GM23338 (cell line): ENCODE data around the gene CCDC63. TPM values are rescaled to one million over a fixed set of nuclear protein-coding genes. Genes with fewer than 3 reads are reported as not detected.

Source experiments
- ATAC-seq: fragments of 200-7000 bp; cut with Tn5 transposase; 3 replicates; pipeline ENCODE4 v1.9.1; 2020
- DNase-seq: peaks from one replicate; pipeline ENCODE4 v3.0.0-alpha.2; 2015; ENCODE audit warnings: low spot score
- H2AFZ ChIP-seq: fragments of 200-600 bp; sonication (generic); 2 replicates; pipeline ENCODE4 v1.8.0; 2016; ENCODE audit warnings: antibody characterized with exemption, mild to moderate bottlenecking, moderate library complexity
- H3F3A ChIP-seq: fragments of 200-600 bp; sonication (generic); replicated peaks from 2 replicates; pipeline ENCODE4 v1.8.0; 2017; ENCODE audit warnings: antibody characterized with exemption, mixed run types, low read depth
- H3K27ac ChIP-seq: fragments of 200-600 bp; sonication (generic); 2 replicates; pipeline ENCODE4 v1.6.1; 2016; ENCODE audit warnings: low read depth
- H3K27me3 ChIP-seq: fragments of 200-600 bp; sonication (generic); 2 replicates; pipeline ENCODE4 v1.8.0; 2016; ENCODE audit warnings: mild to moderate bottlenecking, mixed run types, moderate library complexity; ENCODE audit not compliant: insufficient read depth
- H3K36me3 ChIP-seq: fragments of 200-600 bp; sonication (generic); 2 replicates; pipeline ENCODE4 v1.8.0; 2016; ENCODE audit warnings: mild to moderate bottlenecking; ENCODE audit not compliant: insufficient read depth
- H3K4me1 ChIP-seq: fragments of 200-600 bp; sonication (generic); 2 replicates; pipeline ENCODE4 v1.8.0; 2016; ENCODE audit warnings: mild to moderate bottlenecking, moderate library complexity; ENCODE audit not compliant: insufficient read depth
- H3K4me2 ChIP-seq: fragments of 200-600 bp; sonication (generic); 2 replicates; pipeline ENCODE4 v1.7.1; 2017; ENCODE audit warnings: mixed run types
- H3K4me3 ChIP-seq: fragments of 200-600 bp; sonication (generic); 2 replicates; pipeline ENCODE4 v1.6.1; 2016; ENCODE audit warnings: mixed run types
- H3K79me2 ChIP-seq: fragments of 200-600 bp; sonication (generic); replicated peaks from 2 replicates; pipeline ENCODE4 v1.8.0; 2017; ENCODE audit warnings: mild to moderate bottlenecking; ENCODE audit not compliant: insufficient read depth
- H3K9me2 ChIP-seq: fragments of 200-600 bp; sonication (generic); 2 replicates; pipeline ENCODE4 v1.8.0; 2017; ENCODE audit not compliant: insufficient read depth
- H4K20me1 ChIP-seq: fragments of 200-600 bp; sonication (generic); replicated peaks from 2 replicates; pipeline ENCODE4 v1.8.0; 2017; ENCODE audit warnings: mild to moderate bottlenecking; ENCODE audit not compliant: insufficient read depth
- H3K27ac Mint-ChIP-seq: 2 replicates; pipeline ENCODE4 v1.8.0; 2020; ENCODE audit warnings: inconsistent platforms, mild to moderate bottlenecking, moderate library complexity, mixed read lengths
- H3K27me3 Mint-ChIP-seq: 3 replicates; pipeline ENCODE4 v1.8.0; 2022; ENCODE audit warnings: low read depth, mild to moderate bottlenecking, moderate library complexity, mixed read lengths, inconsistent platforms; ENCODE audit not compliant: insufficient read depth, poor library complexity
- H3K36me3 Mint-ChIP-seq: 3 replicates; pipeline ENCODE4 v1.8.0; 2021; ENCODE audit warnings: low read depth, mild to moderate bottlenecking, inconsistent platforms, moderate library complexity, mixed read lengths
- H3K4me1 Mint-ChIP-seq: 3 replicates; pipeline ENCODE4 v1.8.0; 2020; ENCODE audit warnings: mild to moderate bottlenecking, inconsistent platforms, mixed read lengths
- H3K4me3 Mint-ChIP-seq: 3 replicates; pipeline ENCODE4 v1.8.0; 2021; ENCODE audit warnings: moderate library complexity, mild to moderate bottlenecking, inconsistent platforms, mixed read lengths
- H3K9me3 Mint-ChIP-seq: 3 replicates; pipeline ENCODE4 v1.8.0; 2020; ENCODE audit warnings: moderate library complexity, mild to moderate bottlenecking, inconsistent platforms, mixed read lengths
- EZH2 ChIP-seq: fragments of 200-600 bp; sonication (generic); IDR thresholded peaks from one replicate; pipeline ENCODE4 v1.8.0; 2017; ENCODE audit warnings: antibody characterized with exemption, mild to moderate bottlenecking, low read depth; ENCODE audit not compliant: unreplicated experiment
- EZH2phosphoT487 ChIP-seq: fragments of 200-600 bp; sonication (generic); IDR thresholded peaks from one replicate; pipeline ENCODE4 v1.8.1; 2018; ENCODE audit warnings: antibody characterized with exemption; ENCODE audit not compliant: unreplicated experiment
- JUNB ChIP-seq: IDR thresholded peaks from one replicate; pipeline ENCODE4 v1.6.1; 2016; ENCODE audit warnings: antibody characterized with exemption; ENCODE audit not compliant: unreplicated experiment
- POLR2AphosphoS5 ChIP-seq: IDR thresholded peaks from 2 replicates; pipeline ENCODE4 v1.6.1; 2016; ENCODE audit warnings: antibody characterized with exemption, low read depth
- STAT1 ChIP-seq: IDR thresholded peaks from one replicate; pipeline ENCODE4 v1.6.1; 2016; ENCODE audit warnings: antibody characterized with exemption; ENCODE audit not compliant: unreplicated experiment
- ZNF462 ChIP-seq: fragments of 250-450 bp; sonication (Bioruptor Pico); IDR thresholded peaks from 2 replicates; pipeline ENCODE4 v1.5.0; 2020; ENCODE audit warnings: mild to moderate bottlenecking, moderate library complexity
- polyA plus RNA-seq: library from polyadenylated mRNA; unstranded; fragments of >200 nt; fragmentation: Nextera tagmentation; extraction: Ambion mirVana; gene quantifications from 2 replicates; pipeline ENCODE4 v1.2.1, GENCODE V29; 2016
- total RNA-seq: library from RNA; depleted of rRNA; stranded (reverse); fragments of >200 nt; shearing (Covaris generic); gene quantifications from 2 replicates; pipeline ENCODE4 v1.2.3, GENCODE V29; 2014
- TF ChIP-seq, protein P1 (sequence below): IDR thresholded peaks from one replicate; pipeline ENCODE4 v1.6.1; 2018; ENCODE audit warnings: antibody characterized with exemption; ENCODE audit not compliant: unreplicated experiment

The CCDC63 gene
- total and polyA plus RNA-seq, 2 experiments from 2014 or later: 1.8 TPM; not detected in 1

GRCh38 chr12:110836291-110836690 is 10.5 kb upstream of the CCDC63 start:
- no peak for ATAC-seq
- no peaks in the 10 kb centered on the region for H3K4me1 Mint-ChIP-seq
- Histone ChIP-seq H3K79me2 (no peaks in the 10 kb centered on the region), H2AFZ (no peak overlapping the region), H3K36me3 (no peaks in the 10 kb centered on the region), H3K4me3 (no peak overlapping the region), H3K4me1 (no peaks in the 10 kb centered on the region), H3F3A (no peaks in the 10 kb centered on the region), H3K27me3 (no peaks in the 10 kb centered on the region), H3K27ac (no peak overlapping the region), H3K4me2 (no peak overlapping the region), H4K20me1 (no peaks in the 10 kb centered on the region), H3K9me2 (no peaks in the 10 kb centered on the region)
- no peak for DNase-seq
- TF ChIP-seq STAT1 (no peak), EZH2phosphoT487 (no peak), EZH2 (no peak), POLR2AphosphoS5 (no peak), JUNB (no peak), ZNF462 (CRISPR knock-in tag) (no peak)
- TF ChIP-seq, protein P1, sequence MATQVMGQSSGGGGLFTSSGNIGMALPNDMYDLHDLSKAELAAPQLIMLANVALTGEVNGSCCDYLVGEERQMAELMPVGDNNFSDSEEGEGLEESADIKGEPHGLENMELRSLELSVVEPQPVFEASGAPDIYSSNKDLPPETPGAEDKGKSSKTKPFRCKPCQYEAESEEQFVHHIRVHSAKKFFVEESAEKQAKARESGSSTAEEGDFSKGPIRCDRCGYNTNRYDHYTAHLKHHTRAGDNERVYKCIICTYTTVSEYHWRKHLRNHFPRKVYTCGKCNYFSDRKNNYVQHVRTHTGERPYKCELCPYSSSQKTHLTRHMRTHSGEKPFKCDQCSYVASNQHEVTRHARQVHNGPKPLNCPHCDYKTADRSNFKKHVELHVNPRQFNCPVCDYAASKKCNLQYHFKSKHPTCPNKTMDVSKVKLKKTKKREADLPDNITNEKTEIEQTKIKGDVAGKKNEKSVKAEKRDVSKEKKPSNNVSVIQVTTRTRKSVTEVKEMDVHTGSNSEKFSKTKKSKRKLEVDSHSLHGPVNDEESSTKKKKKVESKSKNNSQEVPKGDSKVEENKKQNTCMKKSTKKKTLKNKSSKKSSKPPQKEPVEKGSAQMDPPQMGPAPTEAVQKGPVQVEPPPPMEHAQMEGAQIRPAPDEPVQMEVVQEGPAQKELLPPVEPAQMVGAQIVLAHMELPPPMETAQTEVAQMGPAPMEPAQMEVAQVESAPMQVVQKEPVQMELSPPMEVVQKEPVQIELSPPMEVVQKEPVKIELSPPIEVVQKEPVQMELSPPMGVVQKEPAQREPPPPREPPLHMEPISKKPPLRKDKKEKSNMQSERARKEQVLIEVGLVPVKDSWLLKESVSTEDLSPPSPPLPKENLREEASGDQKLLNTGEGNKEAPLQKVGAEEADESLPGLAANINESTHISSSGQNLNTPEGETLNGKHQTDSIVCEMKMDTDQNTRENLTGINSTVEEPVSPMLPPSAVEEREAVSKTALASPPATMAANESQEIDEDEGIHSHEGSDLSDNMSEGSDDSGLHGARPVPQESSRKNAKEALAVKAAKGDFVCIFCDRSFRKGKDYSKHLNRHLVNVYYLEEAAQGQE: no peak
- no peaks in the 10 kb centered on the region for H3K27me3 Mint-ChIP-seq
- H3K27ac Mint-ChIP-seq: no peak overlapping the region
- no peaks in the 10 kb centered on the region for H3K9me3 Mint-ChIP-seq
- H3K36me3 Mint-ChIP-seq: no peaks in the 10 kb centered on the region
- H3K4me3 Mint-ChIP-seq: no peak overlapping the region
